ENCODE data around the gene PPP2R3A. TPM values are rescaled to one million over a fixed set of nuclear protein-coding genes. Genes with fewer than 3 reads are reported as not detected.

PPP2R3A gene
- total and polyA plus RNA-seq, 2 of the 13 experiments (the other 11 are each of a cell fraction or from before 2014, with no cell fraction given): 0.07 to 0.12 TPM

DNA sequence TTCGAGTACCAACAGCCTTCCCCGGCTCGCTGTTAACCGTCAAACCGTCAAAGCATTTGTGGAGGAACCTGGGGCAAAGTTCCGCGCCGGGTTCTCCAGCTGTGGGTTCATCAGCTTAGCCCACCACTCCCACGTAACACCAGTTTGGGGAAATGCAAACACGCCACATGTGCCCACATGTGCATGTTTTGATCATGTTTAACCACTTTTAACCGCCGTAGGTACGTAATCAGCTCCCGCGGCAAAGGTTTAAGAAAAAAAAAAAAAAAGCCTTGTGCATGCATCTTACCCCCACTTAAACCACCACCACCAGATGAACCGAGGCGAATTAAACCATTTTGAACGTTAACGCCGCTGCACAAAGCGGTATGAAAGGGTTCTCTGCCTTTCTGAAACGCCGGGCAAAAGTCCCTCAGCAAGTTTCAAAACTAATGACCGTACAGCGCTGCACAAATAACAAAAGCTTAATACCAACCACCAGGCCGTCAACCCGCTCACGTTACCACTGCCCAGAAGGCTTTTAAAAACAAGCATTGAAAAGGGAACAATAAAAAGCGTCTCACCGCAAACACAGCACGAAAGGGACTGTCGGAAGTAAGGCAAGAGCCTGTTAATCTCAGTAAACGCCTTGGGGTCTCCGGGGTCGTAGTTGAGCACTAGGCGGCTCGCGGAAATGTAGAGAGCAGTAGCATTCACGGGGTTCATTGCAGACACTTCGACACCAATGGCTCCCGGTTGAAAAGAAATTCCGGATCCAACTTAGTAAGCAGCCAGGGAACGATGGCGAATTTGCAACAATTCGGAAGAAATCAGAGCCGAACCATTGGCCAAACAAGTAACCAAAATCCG lies 229.1 kb downstream of the PPP2R3A start:
- POLR2A ChIA-PET: interaction anchor here (3.1 to 4.9 kb wide), 3 partner anchors 8 to 60 kb away, joined by 30 to 131 read pairs (median 41); partner anchors contain the start of gene PCCB
- Histone ChIP-seq H3K9me3 (ENCODE audit: low read length) (no peaks in the 10 kb centered on the region), H2AFZ (ENCODE audit: low read length) (no peak overlapping the region), H3K4me3 (replicated peaks in 1 of 3; ENCODE audit: insufficient read depth in 1 of 3, low read depth in 2 of 3, low read length in 3 of 3) (peak overlapping the region; percentile 80 to 93 (median 89)), H3K79me2 (ENCODE audit: insufficient read depth, low read length) (peaks cover 67% of the 10 kb centered on the region), H3K27ac (ENCODE audit: extremely low read length, insufficient read depth, low read length) (peak overlapping the region; percentile 92), H3K9ac (ENCODE audit: insufficient read depth, low read depth, low read length) (peak overlapping the region; percentile 99), H3K4me1 (ENCODE audit: insufficient read depth, low read length) (peaks cover 42% of the 10 kb centered on the region), H3K27me3 (ENCODE audit: control insufficient read depth in 1 of 2, insufficient read depth in 2 of 2, low read length in 2 of 2) (no peaks in the 10 kb centered on the region), H4K20me1 (ENCODE audit: insufficient read depth, low read length) (peaks cover 56% of the 10 kb centered on the region), H3K36me3 (replicated peaks in 1 of 2; ENCODE audit: control insufficient read depth in 1 of 2, insufficient read depth in 2 of 2, low read length in 2 of 2) (no peaks in the 10 kb centered on the region), H3K4me2 (ENCODE audit: low read depth, low read length) (peak overlapping the region; percentile 79)
- 1% methylated on average over 46 of the region's 47 CpGs for WGBS (ENCODE audit: low lambda C conversion rate)
- in situ Hi-C loops (cut with HindIII; ENCODE audit: extremely low pct_ligation_motif_present, low pct_unique_long_range_greater_than_20kb): loop anchor here (5.0 kb wide), 1 partner anchor 53 kb away; no protein-coding TSS in a partner anchor
- BruUV-seq (replicated peaks): no TSS peak
- FAIRE-seq: no peak
- CTCF ChIA-PET (ENCODE audit: low intra/inter-chr PET ratio, low total read pairs): no interaction called here
- intact Hi-C loops (cut with micrococcal nuclease; ENCODE audit: unreplicated experiment): loop anchor here (5.0 to 10.0 kb wide), 2 partner anchors 117 to 560 kb away; partner anchors contain the start of gene STAG1
- no peak for DNase-seq (ENCODE audit: low spot score)
- no peak for ATAC-seq
- TF ChIP-seq, protein P1, sequence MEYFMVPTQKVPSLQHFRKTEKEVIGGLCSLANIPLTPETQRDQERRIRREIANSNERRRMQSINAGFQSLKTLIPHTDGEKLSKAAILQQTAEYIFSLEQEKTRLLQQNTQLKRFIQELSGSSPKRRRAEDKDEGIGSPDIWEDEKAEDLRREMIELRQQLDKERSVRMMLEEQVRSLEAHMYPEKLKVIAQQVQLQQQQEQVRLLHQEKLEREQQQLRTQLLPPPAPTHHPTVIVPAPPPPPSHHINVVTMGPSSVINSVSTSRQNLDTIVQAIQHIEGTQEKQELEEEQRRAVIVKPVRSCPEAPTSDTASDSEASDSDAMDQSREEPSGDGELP (IDR thresholded peaks at IDR 0.05; ENCODE audit: borderline replicate concordance, low read depth): peak; percentile 60
- TF ChIP-seq MIER3 (CRISPR knock-in tag; IDR thresholded peaks at IDR 0.05; ENCODE audit: borderline replicate concordance) (no peak), ZMYM4 (CRISPR knock-in tag; IDR thresholded peaks at IDR 0.05) (no peak), SNAI1 (CRISPR knock-in tag; IDR thresholded peaks at IDR 0.05; ENCODE audit: borderline replicate concordance) (no peak), MLLT10 (CRISPR knock-in tag; IDR thresholded peaks at IDR 0.05) (0 out of 2 replicates have a peak, but pooled peaks have one; percentile 14), TMF1 (CRISPR knock-in tag; IDR thresholded peaks at IDR 0.05; ENCODE audit: low read depth) (no peak), ZBTB21 (CRISPR knock-in tag; IDR thresholded peaks at IDR 0.05) (no peak), SKI (IDR thresholded peaks at IDR 0.05; ENCODE audit: partially characterized antibody) (no peak), TBL1XR1 (IDR thresholded peaks at IDR 0.05; ENCODE audit: borderline replicate concordance, low read length, partially characterized antibody) (no peak), ZFP90 (CRISPR knock-in tag; IDR thresholded peaks at IDR 0.05; ENCODE audit: borderline replicate concordance) (0 out of 2 replicates have a peak, but pooled peaks have one; percentile 26), ZNF296 (CRISPR knock-in tag; conservative IDR thresholded peaks at IDR 0.05) (no peak), NR2F2 (IDR thresholded peaks at IDR 0.05; ENCODE audit: borderline replicate concordance, low read depth) (no peak), SATB2 (CRISPR knock-in tag; IDR thresholded peaks at IDR 0.05) (no peak), ZNF263 (CRISPR knock-in tag; IDR thresholded peaks at IDR 0.05) (no peak), ZNF746 (CRISPR knock-in tag; IDR thresholded peaks at IDR 0.05) (no peak)
- TF ChIP-seq, protein P2, sequence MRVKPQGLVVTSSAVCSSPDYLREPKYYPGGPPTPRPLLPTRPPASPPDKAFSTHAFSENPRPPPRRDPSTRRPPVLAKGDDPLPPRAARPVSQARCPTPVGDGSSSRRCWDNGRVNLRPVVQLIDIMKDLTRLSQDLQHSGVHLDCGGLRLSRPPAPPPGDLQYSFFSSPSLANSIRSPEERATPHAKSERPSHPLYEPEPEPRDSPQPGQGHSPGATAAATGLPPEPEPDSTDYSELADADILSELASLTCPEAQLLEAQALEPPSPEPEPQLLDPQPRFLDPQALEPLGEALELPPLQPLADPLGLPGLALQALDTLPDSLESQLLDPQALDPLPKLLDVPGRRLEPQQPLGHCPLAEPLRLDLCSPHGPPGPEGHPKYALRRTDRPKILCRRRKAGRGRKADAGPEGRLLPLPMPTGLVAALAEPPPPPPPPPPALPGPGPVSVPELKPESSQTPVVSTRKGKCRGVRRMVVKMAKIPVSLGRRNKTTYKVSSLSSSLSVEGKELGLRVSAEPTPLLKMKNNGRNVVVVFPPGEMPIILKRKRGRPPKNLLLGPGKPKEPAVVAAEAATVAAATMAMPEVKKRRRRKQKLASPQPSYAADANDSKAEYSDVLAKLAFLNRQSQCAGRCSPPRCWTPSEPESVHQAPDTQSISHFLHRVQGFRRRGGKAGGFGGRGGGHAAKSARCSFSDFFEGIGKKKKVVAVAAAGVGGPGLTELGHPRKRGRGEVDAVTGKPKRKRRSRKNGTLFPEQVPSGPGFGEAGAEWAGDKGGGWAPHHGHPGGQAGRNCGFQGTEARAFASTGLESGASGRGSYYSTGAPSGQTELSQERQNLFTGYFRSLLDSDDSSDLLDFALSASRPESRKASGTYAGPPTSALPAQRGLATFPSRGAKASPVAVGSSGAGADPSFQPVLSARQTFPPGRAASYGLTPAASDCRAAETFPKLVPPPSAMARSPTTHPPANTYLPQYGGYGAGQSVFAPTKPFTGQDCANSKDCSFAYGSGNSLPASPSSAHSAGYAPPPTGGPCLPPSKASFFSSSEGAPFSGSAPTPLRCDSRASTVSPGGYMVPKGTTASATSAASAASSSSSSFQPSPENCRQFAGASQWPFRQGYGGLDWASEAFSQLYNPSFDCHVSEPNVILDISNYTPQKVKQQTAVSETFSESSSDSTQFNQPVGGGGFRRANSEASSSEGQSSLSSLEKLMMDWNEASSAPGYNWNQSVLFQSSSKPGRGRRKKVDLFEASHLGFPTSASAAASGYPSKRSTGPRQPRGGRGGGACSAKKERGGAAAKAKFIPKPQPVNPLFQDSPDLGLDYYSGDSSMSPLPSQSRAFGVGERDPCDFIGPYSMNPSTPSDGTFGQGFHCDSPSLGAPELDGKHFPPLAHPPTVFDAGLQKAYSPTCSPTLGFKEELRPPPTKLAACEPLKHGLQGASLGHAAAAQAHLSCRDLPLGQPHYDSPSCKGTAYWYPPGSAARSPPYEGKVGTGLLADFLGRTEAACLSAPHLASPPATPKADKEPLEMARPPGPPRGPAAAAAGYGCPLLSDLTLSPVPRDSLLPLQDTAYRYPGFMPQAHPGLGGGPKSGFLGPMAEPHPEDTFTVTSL (CRISPR knock-in tag; IDR thresholded peaks at IDR 0.05; ENCODE audit: borderline replicate concordance): 0 out of 2 replicates have a peak, but pooled peaks have one; percentile 33
- TF ChIP-seq, protein P3, sequence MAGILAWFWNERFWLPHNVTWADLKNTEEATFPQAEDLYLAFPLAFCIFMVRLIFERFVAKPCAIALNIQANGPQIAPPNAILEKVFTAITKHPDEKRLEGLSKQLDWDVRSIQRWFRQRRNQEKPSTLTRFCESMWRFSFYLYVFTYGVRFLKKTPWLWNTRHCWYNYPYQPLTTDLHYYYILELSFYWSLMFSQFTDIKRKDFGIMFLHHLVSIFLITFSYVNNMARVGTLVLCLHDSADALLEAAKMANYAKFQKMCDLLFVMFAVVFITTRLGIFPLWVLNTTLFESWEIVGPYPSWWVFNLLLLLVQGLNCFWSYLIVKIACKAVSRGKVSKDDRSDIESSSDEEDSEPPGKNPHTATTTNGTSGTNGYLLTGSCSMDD (CRISPR knock-in tag; IDR thresholded peaks at IDR 0.05): 0 out of 2 replicates have a peak, but pooled peaks have one; percentile 32

Measured in HepG2 (cell line).